Smooth muscle cell (in vitro differentiated cells): ENCODE data around the gene NINJ2. TPM values are rescaled to one million over a fixed set of nuclear protein-coding genes. Genes with fewer than 3 reads are reported as not detected.

Experiments
- DNase-seq: peaks from one replicate; lab custom pipeline; 2025; ENCODE audit not compliant: unreplicated experiment; lab: John Stamatoyannopoulos, UW
- H2AFZ ChIP-seq: fragments of 200-600 bp; sonication (generic); 2 replicates; pipeline ENCODE4 v1.6.0; 2016; ENCODE audit warnings: antibody characterized with exemption, low read depth, mild to moderate bottlenecking
- H3F3A ChIP-seq: fragments of 200-600 bp; sonication (generic); 2 replicates; pipeline ENCODE4 v1.6.0; 2017; ENCODE audit warnings: antibody characterized with exemption, low read depth
- H3K27ac ChIP-seq: fragments of 200-600 bp; sonication (generic); 2 replicates; pipeline ENCODE4 v1.5.1; 2016; ENCODE audit warnings: low read depth, mild to moderate bottlenecking
- H3K27me3 ChIP-seq: fragments of 200-600 bp; sonication (generic); 2 replicates; pipeline ENCODE4 v1.6.1; 2016; ENCODE audit warnings: low read depth, mild to moderate bottlenecking
- H3K36me3 ChIP-seq: fragments of 200-600 bp; sonication (generic); 2 replicates; pipeline ENCODE4 v1.5.1; 2016; ENCODE audit warnings: low read depth
- H3K4me1 ChIP-seq: fragments of 200-600 bp; sonication (generic); 2 replicates; pipeline ENCODE4 v1.5.1; 2016; ENCODE audit warnings: low read depth
- H3K4me2 ChIP-seq: fragments of 200-600 bp; sonication (generic); 2 replicates; pipeline ENCODE4 v1.6.0; 2016; ENCODE audit warnings: mild to moderate bottlenecking
- H3K4me3 ChIP-seq: fragments of 200-600 bp; sonication (generic); 2 replicates; pipeline ENCODE4 v1.5.1; 2016; ENCODE audit warnings: mild to moderate bottlenecking
- H3K79me2 ChIP-seq: fragments of 200-600 bp; sonication (generic); 2 replicates; pipeline ENCODE4 v1.6.0; 2016; ENCODE audit warnings: low read depth, mild to moderate bottlenecking
- H3K9ac ChIP-seq: fragments of 200-600 bp; sonication (generic); 2 replicates; pipeline ENCODE4 v1.6.0; 2016; ENCODE audit warnings: low read depth
- H3K9me3 ChIP-seq: fragments of 200-600 bp; sonication (generic); replicated peaks from 2 replicates; pipeline ENCODE4 v1.5.1; 2016; ENCODE audit warnings: low read depth
- H4K20me1 ChIP-seq: fragments of 200-600 bp; sonication (generic); 2 replicates; pipeline ENCODE4 v1.6.0; 2016; ENCODE audit warnings: low read depth
- CTCF ChIP-seq: fragments of 200-600 bp; sonication (generic); IDR thresholded peaks from 2 replicates; pipeline ENCODE4 v1.5.1; 2017; ENCODE audit warnings: borderline replicate concordance, mild to moderate bottlenecking, antibody characterized with exemption; ENCODE audit not compliant: insufficient read depth, poor library complexity, severe bottlenecking
- WGBS: methylation state at CpG from one replicate; pipeline ENCODE4 v1.1.7; 2016; ENCODE audit warnings: low lambda C conversion rate; 5-methylcytosine and 5-hydroxymethylcytosine counted together
- polyA plus RNA-seq: library from polyadenylated mRNA; unstranded; fragments of >200 nt; fragmentation: Nextera tagmentation; extraction: Ambion mirVana; gene quantifications from 2 replicates; pipeline ENCODE4 v1.2.1, GENCODE V29; 2016
- total RNA-seq: library from RNA; depleted of rRNA; stranded (reverse); fragments of >200 nt; gene quantifications from 2 replicates; pipeline ENCODE4 v1.2.3, GENCODE V29; 2014

Gene NINJ2
- total and polyA plus RNA-seq, 2 experiments from 2014 or later = 4.2 to 12.1 TPM

- Histone ChIP-seq H3K4me3 (no peak overlapping the region), H3K27me3 (no peaks in the 10 kb centered on the region), H3K79me2 (no peaks in the 10 kb centered on the region), H3K9ac (peak overlapping the region; percentile 82), H3F3A (no peaks in the 10 kb centered on the region), H2AFZ (no peak overlapping the region), H4K20me1 (no peaks in the 10 kb centered on the region), H3K4me2 (peak overlapping the region; percentile 56), H3K9me3 (no peaks in the 10 kb centered on the region), H3K36me3 (no peaks in the 10 kb centered on the region), H3K4me1 (peaks cover 5% of the 10 kb centered on the region), H3K27ac (peak overlapping the region; percentile 97)
- no peak for TF ChIP-seq CTCF
- no peak for DNase-seq
- 79% methylated on average over 13 of the region's 14 CpGs for WGBS
Observed at GRCh38 chr12:533718-534117, 129.5 kb downstream of the NINJ2 start.

GRCh38 chr12:532908-533565, 130.2 kb downstream of the NINJ2 start:
- no peaks in the 10 kb centered on the region for H3K27me3 ChIP-seq
- no peak for TF ChIP-seq CTCF
- H3K4me1 ChIP-seq = peaks cover 5% of the 10 kb centered on the region
- no peaks in the 10 kb centered on the region for H3K36me3 ChIP-seq
- peak overlapping the region; percentile 97 for H3K27ac ChIP-seq
- peak overlapping the region; percentile 56 for H3K4me2 ChIP-seq
- H3K4me3 ChIP-seq = no peak overlapping the region
- H4K20me1 ChIP-seq = no peaks in the 10 kb centered on the region
- H3K9ac ChIP-seq = peak overlapping the region; percentile 82
- no peaks in the 10 kb centered on the region for H3K9me3 ChIP-seq
- no peak for DNase-seq
- no peak overlapping the region for H2AFZ ChIP-seq
- H3F3A ChIP-seq = no peaks in the 10 kb centered on the region
- no peaks in the 10 kb centered on the region for H3K79me2 ChIP-seq
- WGBS = 48% methylated on average over 9 of the region's 9 CpGs

GRCh38 chr12:531951-532585, 131.2 kb downstream of the NINJ2 start:
- no peaks in the 10 kb centered on the region for H3K79me2 ChIP-seq
- DNase-seq = no peak
- no peak overlapping the region for H3K4me3 ChIP-seq
- peak overlapping the region; percentile 97 for H3K27ac ChIP-seq
- no peaks in the 10 kb centered on the region for H3K36me3 ChIP-seq
- H3K9me3 ChIP-seq = no peaks in the 10 kb centered on the region
- no peaks in the 10 kb centered on the region for H3K27me3 ChIP-seq
- 63% methylated on average over 3 of the region's 3 CpGs for WGBS
- peaks cover 5% of the 10 kb centered on the region for H3K4me1 ChIP-seq
- H2AFZ ChIP-seq = no peak overlapping the region
- H4K20me1 ChIP-seq = no peaks in the 10 kb centered on the region
- peak overlapping the region; percentile 70 for H3K9ac ChIP-seq
- no peak for TF ChIP-seq CTCF
- H3F3A ChIP-seq = no peaks in the 10 kb centered on the region
- peak overlapping the region; percentile 40 for H3K4me2 ChIP-seq

GRCh38 chr12:530821-531220, 132.4 kb downstream of the NINJ2 start:
- Histone ChIP-seq H3K27ac (peak overlapping the region; percentile 97), H3F3A (no peaks in the 10 kb centered on the region), H4K20me1 (no peaks in the 10 kb centered on the region), H3K36me3 (no peaks in the 10 kb centered on the region), H3K4me2 (no peak overlapping the region), H3K27me3 (no peaks in the 10 kb centered on the region), H2AFZ (no peak overlapping the region), H3K4me1 (no peaks in the 10 kb centered on the region), H3K9ac (peak overlapping the region; percentile 6), H3K79me2 (no peaks in the 10 kb centered on the region), H3K4me3 (no peak overlapping the region), H3K9me3 (no peaks in the 10 kb centered on the region)
- DNase-seq = no peak
- TF ChIP-seq CTCF = no peak
- 88% methylated on average over 6 of the region's 6 CpGs for WGBS
